Lower leg skin (tissue), 3 donors: ENCODE data around the gene KDM4B.

ENCODE experiments used
- POLR2A ChIP-seq, 2 donors: fragments of 450-650 bp; IDR thresholded peaks; one replicate each; pipeline ENCODE4 v1.6.1; 2016 to 2017; ENCODE audit warnings: antibody characterized with exemption in 2 of 2, mild to moderate bottlenecking in 1 of 2, moderate library complexity in 1 of 2
- TF ChIP-seq, protein P1 (sequence below), 3 donors: fragments of 450-650 bp; IDR thresholded peaks; one replicate each; pipeline ENCODE4 v1.5.1; 2016; ENCODE audit warnings: antibody characterized with exemption in 3 of 3, mild to moderate bottlenecking in 3 of 3, moderate library complexity in 2 of 3

DNA sequence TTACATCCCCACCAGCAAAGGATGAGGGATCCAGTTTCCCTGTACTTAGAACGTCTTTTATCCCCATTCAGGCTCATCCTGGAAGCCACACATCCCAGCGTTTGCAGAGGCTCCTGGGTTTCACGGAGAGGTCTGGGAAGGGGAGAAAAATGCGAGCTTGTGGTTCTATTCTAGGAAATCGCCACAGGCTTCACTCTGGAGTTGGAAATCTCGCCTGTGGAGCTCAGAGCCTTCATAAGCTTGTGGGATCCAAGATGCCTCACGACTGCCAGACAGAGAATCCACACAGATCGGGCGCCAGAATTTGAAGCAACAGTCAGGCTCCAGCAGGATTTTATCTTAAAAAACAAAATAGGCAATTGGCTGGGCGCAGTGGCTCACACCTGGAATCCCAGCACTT, 213.8 kb downstream of the KDM4B start:
- TF ChIP-seq POLR2A (IDR thresholded peaks at IDR 0.05), result no peak
- TF ChIP-seq, protein P1, sequence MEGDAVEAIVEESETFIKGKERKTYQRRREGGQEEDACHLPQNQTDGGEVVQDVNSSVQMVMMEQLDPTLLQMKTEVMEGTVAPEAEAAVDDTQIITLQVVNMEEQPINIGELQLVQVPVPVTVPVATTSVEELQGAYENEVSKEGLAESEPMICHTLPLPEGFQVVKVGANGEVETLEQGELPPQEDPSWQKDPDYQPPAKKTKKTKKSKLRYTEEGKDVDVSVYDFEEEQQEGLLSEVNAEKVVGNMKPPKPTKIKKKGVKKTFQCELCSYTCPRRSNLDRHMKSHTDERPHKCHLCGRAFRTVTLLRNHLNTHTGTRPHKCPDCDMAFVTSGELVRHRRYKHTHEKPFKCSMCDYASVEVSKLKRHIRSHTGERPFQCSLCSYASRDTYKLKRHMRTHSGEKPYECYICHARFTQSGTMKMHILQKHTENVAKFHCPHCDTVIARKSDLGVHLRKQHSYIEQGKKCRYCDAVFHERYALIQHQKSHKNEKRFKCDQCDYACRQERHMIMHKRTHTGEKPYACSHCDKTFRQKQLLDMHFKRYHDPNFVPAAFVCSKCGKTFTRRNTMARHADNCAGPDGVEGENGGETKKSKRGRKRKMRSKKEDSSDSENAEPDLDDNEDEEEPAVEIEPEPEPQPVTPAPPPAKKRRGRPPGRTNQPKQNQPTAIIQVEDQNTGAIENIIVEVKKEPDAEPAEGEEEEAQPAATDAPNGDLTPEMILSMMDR (IDR thresholded peaks at IDR 0.05), result no peak
